HFFc6 (cell line): Measurements from ENCODE around the gene ZNF792. TPM values are rescaled to one million over a fixed set of nuclear protein-coding genes. Genes with fewer than 3 reads are reported as not detected.
"Not testable (repeated sequence)": the region's sequence is repeated elsewhere in the genome, so short reads cannot be mapped to it uniquely, and the experiment has no call there.

Source experiments
- DNase-seq: peaks from one replicate; pipeline ENCODE4 v3.0.0-alpha.2; 2018
- H3K27ac Mint-ChIP-seq: 2 replicates; pipeline ENCODE4 v1.8.0; 2020; ENCODE audit warnings: mild to moderate bottlenecking, mixed read lengths
- H3K27me3 Mint-ChIP-seq: 2 replicates; pipeline ENCODE4 v1.8.0; 2021; ENCODE audit warnings: mild to moderate bottlenecking, moderate library complexity, mixed read lengths; ENCODE audit not compliant: insufficient read depth
- H3K36me3 Mint-ChIP-seq: 2 replicates; pipeline ENCODE4 v1.8.0; 2021; ENCODE audit warnings: low read depth, mixed read lengths
- H3K4me1 Mint-ChIP-seq: 2 replicates; pipeline ENCODE4 v1.8.0; 2020; ENCODE audit warnings: low read depth, mixed read lengths
- H3K4me3 Mint-ChIP-seq: 2 replicates; pipeline ENCODE4 v1.8.0; 2020; ENCODE audit warnings: mild to moderate bottlenecking, moderate library complexity, mixed read lengths
- H3K9me3 Mint-ChIP-seq: 2 replicates; pipeline ENCODE4 v1.8.0; 2020; ENCODE audit warnings: mild to moderate bottlenecking, mixed read lengths
- total RNA-seq, 6 experiments: library from RNA; stranded (reverse); fragmentation: NEBNext Ultra II Directional; extraction: Animal tissue kit (Norgen Biotek cat#: 25700); gene quantifications; 2 replicates in 1 of 6; 3 replicates in 5 of 6; pipeline ENCODE4 v1.2.3, GENCODE V29; 2021
- TF ChIP-seq, protein P1 (sequence below): fragments of 200-600 bp; sonication (generic); IDR thresholded peaks from 2 replicates; pipeline ENCODE4 v1.5.0; 2021; ENCODE audit warnings: antibody characterized with exemption, mild to moderate bottlenecking

ZNF792 gene
- total RNA-seq, 6 experiments from 2014 or later: 2.7 to 3.2 (median 3.0) TPM

DNA sequence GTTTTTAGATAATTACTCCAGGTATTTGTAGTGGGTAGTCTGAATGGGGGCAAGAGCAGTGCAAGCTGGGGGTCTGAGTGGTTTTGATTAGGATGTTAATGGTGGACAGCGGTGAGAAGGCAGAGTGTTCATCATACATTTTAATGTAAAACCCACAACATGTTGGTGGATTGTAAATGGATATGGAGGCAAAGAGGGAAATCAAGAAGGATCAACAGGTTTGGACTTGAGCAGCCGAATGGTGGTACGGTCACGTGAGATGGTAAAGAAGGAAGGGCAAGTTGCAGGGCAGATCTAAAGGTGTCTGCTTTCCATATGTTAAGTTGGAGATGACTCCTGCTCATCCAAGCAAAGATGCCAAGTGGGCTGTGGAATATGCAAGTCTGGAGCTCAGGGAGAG, 27.8 kb downstream of the ZNF792 start:
- H3K4me1 Mint-ChIP-seq: no peaks in the 10 kb centered on the region
- TF ChIP-seq, protein P1, sequence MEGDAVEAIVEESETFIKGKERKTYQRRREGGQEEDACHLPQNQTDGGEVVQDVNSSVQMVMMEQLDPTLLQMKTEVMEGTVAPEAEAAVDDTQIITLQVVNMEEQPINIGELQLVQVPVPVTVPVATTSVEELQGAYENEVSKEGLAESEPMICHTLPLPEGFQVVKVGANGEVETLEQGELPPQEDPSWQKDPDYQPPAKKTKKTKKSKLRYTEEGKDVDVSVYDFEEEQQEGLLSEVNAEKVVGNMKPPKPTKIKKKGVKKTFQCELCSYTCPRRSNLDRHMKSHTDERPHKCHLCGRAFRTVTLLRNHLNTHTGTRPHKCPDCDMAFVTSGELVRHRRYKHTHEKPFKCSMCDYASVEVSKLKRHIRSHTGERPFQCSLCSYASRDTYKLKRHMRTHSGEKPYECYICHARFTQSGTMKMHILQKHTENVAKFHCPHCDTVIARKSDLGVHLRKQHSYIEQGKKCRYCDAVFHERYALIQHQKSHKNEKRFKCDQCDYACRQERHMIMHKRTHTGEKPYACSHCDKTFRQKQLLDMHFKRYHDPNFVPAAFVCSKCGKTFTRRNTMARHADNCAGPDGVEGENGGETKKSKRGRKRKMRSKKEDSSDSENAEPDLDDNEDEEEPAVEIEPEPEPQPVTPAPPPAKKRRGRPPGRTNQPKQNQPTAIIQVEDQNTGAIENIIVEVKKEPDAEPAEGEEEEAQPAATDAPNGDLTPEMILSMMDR: no peak
- no peaks in the 10 kb centered on the region; the same call in 1 of the 2 replicates for H3K27me3 Mint-ChIP-seq
- peaks cover 65% of the 10 kb centered on the region for H3K36me3 Mint-ChIP-seq
- no peak overlapping the region for H3K4me3 Mint-ChIP-seq
- H3K27ac Mint-ChIP-seq: no peak overlapping the region
- no peak for DNase-seq
- H3K9me3 Mint-ChIP-seq: peaks cover 19% of the 10 kb centered on the region

DNA sequence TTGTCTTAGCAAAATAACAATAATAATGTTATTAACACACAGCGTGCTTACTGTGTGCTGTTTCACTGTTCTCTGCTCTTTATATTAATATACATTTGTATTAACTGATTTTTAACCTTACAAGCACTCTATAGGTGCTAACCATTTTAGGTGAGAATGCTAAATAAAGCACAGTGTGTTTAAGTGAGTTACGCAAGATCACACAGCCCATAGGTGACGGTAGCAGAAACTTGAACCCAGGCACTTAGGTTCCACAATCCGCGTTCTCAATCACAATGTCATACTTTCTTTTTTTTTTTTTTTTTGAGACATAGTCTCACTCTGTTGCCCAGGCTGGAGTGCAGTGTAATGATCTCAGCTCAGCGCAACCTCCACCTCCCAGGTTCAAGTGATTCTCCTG, 31.5 kb downstream of the ZNF792 start:
- Mint-ChIP-seq H3K27ac (no peak overlapping the region), H3K4me1 (peaks cover 4% of the 10 kb centered on the region), H3K9me3 (peaks cover 5% of the 10 kb centered on the region; the same call in 1 of the 2 replicates), H3K4me3 (no peak overlapping the region), H3K27me3 (no peaks in the 10 kb centered on the region; the same call in 1 of the 2 replicates), H3K36me3 (peaks cover 48% of the 10 kb centered on the region)
- DNase-seq: no peak
- TF ChIP-seq, protein P1: no peak

DNA sequence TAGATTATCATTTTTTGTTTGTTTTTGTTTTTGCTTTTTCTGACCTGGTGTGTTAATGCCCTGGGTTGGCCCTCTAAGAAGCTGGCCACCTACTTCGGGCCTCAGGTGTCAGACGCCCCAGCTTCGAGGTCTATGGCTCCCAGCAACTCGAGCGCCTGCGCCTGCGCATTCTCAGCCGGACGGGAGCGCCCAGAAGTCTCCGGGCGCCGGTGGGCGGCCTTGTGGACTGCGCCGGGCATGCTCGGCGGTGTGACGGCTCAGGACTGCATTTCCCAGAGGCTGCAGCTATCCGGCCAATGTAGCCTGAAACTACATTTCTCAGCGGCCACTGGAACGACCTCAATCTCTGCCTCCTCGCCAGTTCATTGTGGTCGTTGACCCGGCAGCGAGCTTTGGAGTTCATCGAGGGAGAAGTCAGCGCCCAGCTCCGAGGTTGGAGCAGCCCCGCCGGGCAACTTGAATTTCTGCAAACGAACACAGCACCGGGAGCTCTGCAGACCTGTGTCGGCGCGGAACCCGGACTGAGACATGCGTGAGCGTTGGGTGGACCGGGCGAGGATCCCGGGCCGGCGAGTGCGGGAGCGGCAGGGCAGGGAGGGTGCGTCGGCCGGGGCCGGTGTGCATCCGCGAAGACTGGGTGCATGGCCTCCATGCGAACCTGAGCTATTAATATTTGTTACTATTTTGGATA, 37.2 kb downstream of the ZNF792 start, which contains the start of gene ZNF30:
Gene ZNF30, plus strand, starts transcription at position 219 of the 691 bp plus-strand sequence. CDS start 3,045 bp downstream, outside the sequence.
- H3K4me1 Mint-ChIP-seq: peaks cover 14% of the 10 kb centered on the region
- no peaks in the 10 kb centered on the region for H3K9me3 Mint-ChIP-seq
- TF ChIP-seq, protein P1: no peak
- H3K27me3 Mint-ChIP-seq: peaks cover 1% of the 10 kb centered on the region; the same call in 1 of the 2 replicates
- H3K4me3 Mint-ChIP-seq: peak within 1 kb of the TSS; percentile 98
- peak within 1 kb of the TSS; percentile 82 for H3K27ac Mint-ChIP-seq
- DNase-seq: peak; percentile 89
- peaks cover 9% of the 10 kb centered on the region for H3K36me3 Mint-ChIP-seq

DNA sequence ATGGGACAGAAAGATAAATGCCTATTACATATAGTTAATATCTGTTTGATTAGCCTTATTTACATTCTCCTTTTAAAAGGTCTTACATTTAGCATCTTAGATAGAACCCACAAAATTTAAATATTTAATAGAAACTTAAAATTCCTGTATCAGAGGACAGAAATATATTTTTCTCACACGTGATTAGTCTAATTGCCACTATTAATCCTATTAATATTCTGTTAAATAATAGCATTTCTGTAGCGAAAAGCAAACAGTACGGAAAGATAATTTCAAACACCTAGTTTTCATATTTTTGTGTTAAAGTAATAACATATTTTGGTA, 37.7 kb downstream of the ZNF792 start:
- TF ChIP-seq, protein P1: no peak
- H3K36me3 Mint-ChIP-seq: peaks cover 6% of the 10 kb centered on the region
- H3K27ac Mint-ChIP-seq: peak overlapping the region; percentile 82; the same call in 1 of the 2 replicates
- H3K27me3 Mint-ChIP-seq: peaks cover 1% of the 10 kb centered on the region; the same call in 1 of the 2 replicates
- H3K4me3 Mint-ChIP-seq: peak overlapping the region; percentile 98
- H3K9me3 Mint-ChIP-seq: no peaks in the 10 kb centered on the region
- peaks cover 14% of the 10 kb centered on the region for H3K4me1 Mint-ChIP-seq
- no peak for DNase-seq

GRCh38 chr19:34925278-34925855, 38.7 kb downstream of the ZNF792 start:
- peaks cover 1% of the 10 kb centered on the region for H3K27me3 Mint-ChIP-seq
- peaks cover 6% of the 10 kb centered on the region for H3K36me3 Mint-ChIP-seq
- no peak overlapping the region for H3K27ac Mint-ChIP-seq
- TF ChIP-seq, protein P1: no peak
- peaks cover 14% of the 10 kb centered on the region for H3K4me1 Mint-ChIP-seq
- DNase-seq: no peak
- H3K9me3 Mint-ChIP-seq: no peaks in the 10 kb centered on the region
- H3K4me3 Mint-ChIP-seq: no peak overlapping the region

DNA sequence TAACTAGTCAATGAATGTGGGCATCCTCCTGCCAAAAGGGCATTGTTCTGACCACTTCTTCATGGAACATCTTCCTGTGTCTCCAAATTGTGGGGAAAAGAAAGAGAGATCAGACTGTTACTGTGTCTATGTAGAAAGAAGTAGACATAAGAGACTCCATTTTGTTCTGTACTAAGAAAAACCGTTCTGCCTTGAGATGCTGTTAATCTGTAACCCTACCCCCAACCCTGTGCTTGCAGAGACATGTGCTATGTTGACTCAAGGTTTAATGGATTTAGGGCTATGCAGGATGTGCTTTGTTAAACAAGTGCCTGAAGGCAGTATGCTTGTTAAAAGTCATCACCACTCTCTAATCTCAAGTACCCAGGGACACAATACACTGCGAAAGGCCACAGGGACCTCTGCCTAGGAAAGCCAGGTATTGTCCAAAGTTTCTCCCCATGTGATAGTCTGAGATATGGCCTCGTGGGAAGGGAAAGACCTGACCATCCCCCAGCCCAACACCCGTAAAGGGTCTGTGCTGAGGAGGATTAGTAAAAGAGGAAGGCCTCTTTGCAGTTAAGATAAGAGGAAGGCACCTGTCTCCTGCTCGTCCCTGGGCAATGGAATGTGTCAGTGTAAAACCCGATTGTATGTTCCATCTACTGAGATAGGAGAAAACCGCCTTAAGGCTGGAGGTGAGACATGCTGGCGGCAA, 43.8 kb downstream of the ZNF792 start:
- not testable (repeated sequence) for H3K4me1 Mint-ChIP-seq, H3K27me3 Mint-ChIP-seq, H3K36me3 Mint-ChIP-seq, DNase-seq, H3K4me3 Mint-ChIP-seq, H3K27ac Mint-ChIP-seq
- H3K9me3 Mint-ChIP-seq: peaks cover 37% of the 10 kb centered on the region
